Measurements from ENCODE around the gene RAD23A.

- TF ChIP-seq CTCF (IDR thresholded peaks at IDR 0.05) (no peak), POLR2A (IDR thresholded peaks at IDR 0.05) (no peak)
Measured at GRCh38 chr19:12940897-12941296, 4.8 kb upstream of the RAD23A start.
